OCI-LY7 (cell line): ENCODE data around the gene KRTAP5-10. TPM values are rescaled to one million over a fixed set of nuclear protein-coding genes. Genes with fewer than 3 reads are reported as not detected.

Experiments
- BruUV-seq: library from RNA; stranded (reverse); fragments of 400-500 nt; replicated peaks from 2 replicates; lab custom pipeline; 2021; lab: Mats Ljungman, UMichigan
- CTCF ChIA-PET: fragments of 300-600 bp; sonication (Branson Sonifier 250); formaldehyde crosslinking; loops from one replicate; lab custom pipeline; 2022; ENCODE audit warnings: antibody characterized with exemption; ENCODE audit not compliant: unreplicated experiment; lab: Charles Lee
- POLR2A ChIA-PET: fragments of 300-600 bp; sonication (Branson Sonifier 250); formaldehyde crosslinking; loops from one replicate; lab custom pipeline; 2022; ENCODE audit warnings: antibody characterized with exemption; lab: Charles Lee
- DNase-seq: peaks from one replicate; pipeline ENCODE4 v3.0.0-alpha.2; 2015; ENCODE audit warnings: low spot score
- H2AFZ ChIP-seq: fragments of 200-600 bp; sonication (generic), shearing (Covaris generic); 2 replicates; pipeline ENCODE4 v1.6.1; 2014; ENCODE audit warnings: mild to moderate bottlenecking, antibody characterized with exemption, low read length, moderate library complexity
- H3K27ac ChIP-seq: fragments of 200-600 bp; sonication (generic); 2 replicates; pipeline ENCODE4 v1.5.1; 2014; ENCODE audit warnings: mixed run types, low read depth, mild to moderate bottlenecking, moderate library complexity, low read length, inconsistent platforms; ENCODE audit not compliant: poor library complexity, severe bottlenecking
- H3K36me3 ChIP-seq: fragments of 200-600 bp; sonication (generic); 2 replicates; pipeline ENCODE4 v1.6.1; 2014; ENCODE audit warnings: mild to moderate bottlenecking, antibody characterized with exemption, low read length, moderate library complexity, mixed read lengths; ENCODE audit not compliant: insufficient read depth
- H3K4me1 ChIP-seq: fragments of 200-600 bp; sonication (generic); 2 replicates; pipeline ENCODE4 v1.5.1; 2014; ENCODE audit warnings: mild to moderate bottlenecking, low read length; ENCODE audit not compliant: insufficient read depth, poor library complexity, severe bottlenecking
- H3K4me2 ChIP-seq: fragments of 200-600 bp; sonication (generic); 2 replicates; pipeline ENCODE4 v1.6.1; 2014; ENCODE audit warnings: mild to moderate bottlenecking, low read length
- H3K4me3 ChIP-seq: fragments of 200-600 bp; sonication (generic); 2 replicates; pipeline ENCODE4 v1.5.1; 2014; ENCODE audit warnings: mild to moderate bottlenecking, low read depth, low read length; ENCODE audit not compliant: poor library complexity, severe bottlenecking
- H3K79me2 ChIP-seq: fragments of 200-600 bp; sonication (generic); 2 replicates; pipeline ENCODE4 v1.6.1; 2016; ENCODE audit warnings: low read depth, mild to moderate bottlenecking, low read length, moderate library complexity, mixed read lengths; ENCODE audit not compliant: insufficient read depth
- H3K9me2 ChIP-seq: fragments of 200-600 bp; sonication (generic); 2 replicates; pipeline ENCODE4 v1.6.1; 2016; ENCODE audit warnings: mild to moderate bottlenecking, low read length, mixed read lengths; ENCODE audit not compliant: insufficient read depth
- H3K9me3 ChIP-seq: fragments of 200-600 bp; sonication (generic); 2 replicates; pipeline ENCODE4 v1.6.1; 2014; ENCODE audit warnings: mild to moderate bottlenecking, mixed run types, low read length, mixed read lengths
- H4K20me1 ChIP-seq: fragments of 200-600 bp; sonication (generic); 2 replicates; pipeline ENCODE4 v1.6.1; 2014; ENCODE audit warnings: mild to moderate bottlenecking, antibody characterized with exemption, low read length, moderate library complexity, mixed read lengths; ENCODE audit not compliant: insufficient read depth
- CTCF ChIP-seq: fragments of 200-600 bp; sonication (generic); conservative IDR thresholded peaks from 2 replicates; pipeline ENCODE4 v1.5.1; 2014; ENCODE audit warnings: mild to moderate bottlenecking, antibody characterized with exemption, low read length, moderate library complexity, mixed read lengths
- EZH2phosphoT487 ChIP-seq: fragments of 200-600 bp; sonication (generic); IDR thresholded peaks from 2 replicates; pipeline ENCODE4 v1.6.1; 2018; ENCODE audit warnings: low read depth, borderline replicate concordance, mild to moderate bottlenecking, mixed run types, antibody characterized with exemption, low read length, moderate library complexity, mixed read lengths
- intact Hi-C: fragments of 100-400 bp; cut with micrococcal nuclease; formaldehyde crosslinking; loops from one replicate; pipeline ENCODE4 v1.10.0; 2022; ENCODE audit not compliant: unreplicated experiment
- total RNA-seq, 2 experiments: library from RNA; depleted of rRNA in 1 of 2; stranded (reverse); fragments of >200 nt in 1 of 2; shearing (Covaris generic) in 1 of 2; gene quantifications; 2 replicates each; pipeline ENCODE4 v1.2.3, GENCODE V29; 2014 to 2022

KRTAP5-10 gene
- total RNA-seq, 2 experiments from 2014 or later: not detected

DNA sequence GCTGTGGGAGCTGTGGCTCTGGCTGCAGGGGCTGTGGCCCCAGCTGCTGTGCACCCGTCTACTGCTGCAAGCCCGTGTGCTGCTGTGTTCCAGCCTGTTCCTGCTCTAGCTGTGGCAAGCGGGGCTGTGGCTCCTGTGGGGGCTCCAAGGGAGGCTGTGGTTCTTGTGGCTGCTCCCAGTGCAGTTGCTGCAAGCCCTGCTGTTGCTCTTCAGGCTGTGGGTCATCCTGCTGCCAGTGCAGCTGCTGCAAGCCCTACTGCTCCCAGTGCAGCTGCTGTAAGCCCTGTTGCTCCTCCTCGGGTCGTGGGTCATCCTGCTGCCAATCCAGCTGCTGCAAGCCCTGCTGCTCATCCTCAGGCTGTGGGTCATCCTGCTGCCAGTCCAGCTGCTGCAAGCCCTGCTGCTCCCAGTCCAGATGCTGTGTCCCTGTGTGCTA, 16.6 kb upstream of the KRTAP5-10 start:
- intact Hi-C loops: no loop called here
- no TSS peak for BruUV-seq
- Histone ChIP-seq H3K4me3 (no peak overlapping the region), H3K9me3 (no peaks in the 10 kb centered on the region), H4K20me1 (no peaks in the 10 kb centered on the region), H3K36me3 (no peaks in the 10 kb centered on the region), H3K9me2 (no peaks in the 10 kb centered on the region), H3K79me2 (no peaks in the 10 kb centered on the region), H3K4me1 (no peaks in the 10 kb centered on the region), H2AFZ (no peak overlapping the region), H3K4me2 (no peak overlapping the region), H3K27ac (no peak overlapping the region)
- POLR2A ChIA-PET: no interaction called here
- CTCF ChIA-PET: no interaction called here
- TF ChIP-seq EZH2phosphoT487: no peak
- no peak for TF ChIP-seq CTCF
- no peak for DNase-seq

GRCh38 chr11:71551711-71552110, 13.7 kb upstream of the KRTAP5-10 start:
- H3K79me2 ChIP-seq: no peaks in the 10 kb centered on the region
- POLR2A ChIA-PET: no interaction called here
- H3K9me3 ChIP-seq: no peaks in the 10 kb centered on the region
- no peak overlapping the region for H3K4me3 ChIP-seq
- intact Hi-C loops: no loop called here
- no peak for TF ChIP-seq EZH2phosphoT487
- TF ChIP-seq CTCF: no peak
- H3K4me1 ChIP-seq: no peaks in the 10 kb centered on the region
- CTCF ChIA-PET: no interaction called here
- H3K27ac ChIP-seq: no peak overlapping the region
- H3K36me3 ChIP-seq: no peaks in the 10 kb centered on the region
- DNase-seq: no peak
- no peaks in the 10 kb centered on the region for H4K20me1 ChIP-seq
- H3K4me2 ChIP-seq: no peak overlapping the region
- no peak overlapping the region for H2AFZ ChIP-seq
- no TSS peak for BruUV-seq
- no peaks in the 10 kb centered on the region for H3K9me2 ChIP-seq

- H3K27ac ChIP-seq: no peak overlapping the region
- H3K9me2 ChIP-seq: no peaks in the 10 kb centered on the region
- no peak overlapping the region for H2AFZ ChIP-seq
- no peaks in the 10 kb centered on the region for H3K9me3 ChIP-seq
- no peak for DNase-seq
- no peaks in the 10 kb centered on the region for H3K36me3 ChIP-seq
- H3K79me2 ChIP-seq: no peaks in the 10 kb centered on the region
- ChIA-PET POLR2A (no interaction called here), CTCF (no interaction called here)
- H4K20me1 ChIP-seq: no peaks in the 10 kb centered on the region
- no peak overlapping the region for H3K4me3 ChIP-seq
- intact Hi-C loops: no loop called here
- H3K4me2 ChIP-seq: no peak overlapping the region
- no peaks in the 10 kb centered on the region for H3K4me1 ChIP-seq
- TF ChIP-seq CTCF (no peak), EZH2phosphoT487 (no peak)
- BruUV-seq: no TSS peak
Observed at GRCh38 chr11:71554996-71555395, 10.4 kb upstream of the KRTAP5-10 start.
